ENCODE measurements around the gene NTMT1. TPM values are rescaled to one million over a fixed set of nuclear protein-coding genes. Genes with fewer than 3 reads are reported as not detected.

The NTMT1 gene
- total and polyA plus RNA-seq, 7 donors = 67.5 to 178 (median 92.9) TPM

- no peak overlapping the region for H3K4me3 ChIP-seq
- peaks cover 4% of the 10 kb centered on the region for H3K4me1 ChIP-seq
- H3K36me3 ChIP-seq (ENCODE audit: insufficient read depth in 1 of 2, low read depth in 1 of 2) = no peaks in the 10 kb centered on the region
- ATAC-seq (no peak), DNase-seq (no peak)
- H3K27me3 ChIP-seq (ENCODE audit: insufficient read depth in 3 of 3, low read length in 2 of 3) = no peaks in the 10 kb centered on the region
- no peaks in the 10 kb centered on the region for H3K9me3 ChIP-seq
- intact Hi-C loops (cut with DNase I) = no loop called here
- no peak overlapping the region for H3K27ac ChIP-seq
- TF ChIP-seq CTCF (IDR thresholded peaks at IDR 0.05) = no peak
- 68 to 71% (median 68%) methylated on average over 4 of the region's 4 CpGs for WGBS, 3 donors
These were observed 44.3 kb upstream of the NTMT1 start for GRCh38 chr9:129581505-129582189.

GRCh38 chr9:129582855-129583254 lies 43.1 kb upstream of the NTMT1 start:
- intact Hi-C loops (cut with DNase I) = no loop called here
- peaks cover 9% of the 10 kb centered on the region for H3K4me1 ChIP-seq
- no peaks in the 10 kb centered on the region for H3K36me3 ChIP-seq (ENCODE audit: insufficient read depth in 1 of 2, low read depth in 1 of 2)
- 88 to 90% (median 89%) methylated on average over 3 of the region's 3 CpGs for WGBS, 3 donors
- no peak for TF ChIP-seq CTCF (IDR thresholded peaks at IDR 0.05)
- ATAC-seq = no peak
- no peak overlapping the region for H3K4me3 ChIP-seq
- no peak for DNase-seq
- no peaks in the 10 kb centered on the region for H3K9me3 ChIP-seq
- H3K27me3 ChIP-seq (ENCODE audit: insufficient read depth in 3 of 3, low read length in 2 of 3) = no peaks in the 10 kb centered on the region
- H3K27ac ChIP-seq = no peak overlapping the region

- Histone ChIP-seq H3K27ac (no peak overlapping the region), H3K9me3 (no peaks in the 10 kb centered on the region), H3K27me3 (ENCODE audit: insufficient read depth in 3 of 3, low read length in 2 of 3) (no peaks in the 10 kb centered on the region), H3K4me1 (peaks cover 9% of the 10 kb centered on the region), H3K36me3 (ENCODE audit: insufficient read depth in 1 of 2, low read depth in 1 of 2) (no peaks in the 10 kb centered on the region), H3K4me3 (no peak overlapping the region)
- DNase-seq (no peak), ATAC-seq (no peak)
- intact Hi-C loops (cut with DNase I) = no loop called here
- TF ChIP-seq CTCF (IDR thresholded peaks at IDR 0.05) = no peak
- 76 to 86% (median 85%) methylated on average over 10 of the region's 10 CpGs for WGBS, 3 donors
These were observed 42.5 kb upstream of the NTMT1 start for GRCh38 chr9:129583308-129584038.

GRCh38 chr9:129584136-129584535 lies 41.8 kb upstream of the NTMT1 start:
- H3K9me3 ChIP-seq = no peaks in the 10 kb centered on the region
- H3K4me1 ChIP-seq = peaks cover 9% of the 10 kb centered on the region
- H3K36me3 ChIP-seq (ENCODE audit: insufficient read depth in 1 of 2, low read depth in 1 of 2) = no peaks in the 10 kb centered on the region
- DNase-seq (peak; percentile 51 to 72), ATAC-seq (peak; percentile 49 to 86 (median 68))
- no peaks in the 10 kb centered on the region for H3K27me3 ChIP-seq (ENCODE audit: insufficient read depth in 3 of 3, low read length in 2 of 3)
- WGBS, 3 donors = 77 to 82% (median 79%) methylated on average over 1 of the region's 1 CpG
- intact Hi-C loops (cut with DNase I) = no loop called here
- H3K4me3 ChIP-seq = no peak overlapping the region
- peak overlapping the region; percentile 39 for H3K27ac ChIP-seq
- no peak for TF ChIP-seq CTCF (IDR thresholded peaks at IDR 0.05)

Measured in psoas muscle (tissue), 8 donors.